ENCODE measurements around the gene THADA.

The THADA gene

DNA sequence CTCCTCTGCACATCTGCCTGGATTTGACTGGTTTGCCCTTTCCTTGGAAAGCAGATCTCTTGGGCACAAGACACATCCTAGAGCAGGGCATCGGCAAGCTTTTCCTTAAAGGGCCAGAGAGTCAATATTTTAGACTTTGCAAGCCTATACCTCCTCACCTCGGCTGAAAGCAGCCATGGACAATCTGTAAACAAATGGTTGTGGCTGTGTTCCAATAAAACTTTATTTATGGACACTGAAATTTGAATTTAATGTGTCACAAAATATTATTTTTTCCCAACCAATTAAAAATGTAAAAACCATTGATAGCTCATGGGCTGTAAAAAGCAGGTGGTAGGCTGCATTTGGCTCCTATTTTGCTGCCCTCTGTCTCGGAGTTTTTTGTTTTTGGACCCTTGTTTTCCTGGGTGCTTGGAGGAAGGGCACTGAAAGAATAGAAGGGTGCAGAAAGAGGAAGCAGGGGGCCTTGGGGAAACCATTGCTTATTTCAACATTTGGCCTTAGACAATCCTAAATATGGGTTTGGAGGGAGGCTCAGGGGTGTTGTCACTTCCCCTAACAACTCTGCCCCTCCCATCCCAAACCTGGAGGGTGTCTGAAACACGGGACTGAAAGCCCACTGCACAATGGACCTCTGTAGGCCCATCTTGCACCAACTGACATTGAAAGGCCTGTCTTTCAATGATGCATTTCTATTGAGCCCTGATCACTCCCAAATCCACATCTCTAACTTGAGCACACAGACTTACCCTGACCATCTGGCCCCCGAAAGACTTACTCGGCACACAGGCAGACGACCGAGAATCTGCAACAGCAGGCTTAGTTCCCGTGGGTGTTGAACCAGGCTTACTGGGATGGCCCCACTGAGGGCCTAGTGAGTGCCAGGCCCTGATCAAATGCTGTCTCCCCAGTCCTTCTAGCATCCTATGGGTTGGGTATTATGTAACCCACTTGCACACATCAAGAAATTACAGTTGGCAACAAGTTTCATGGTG lies 362.3 kb downstream of the THADA start:
- DNase-seq, result no peak

- DNase-seq, result no peak
These were observed 364.6 kb downstream of the THADA start for GRCh38 chr2:43230951-43231827.

DNA sequence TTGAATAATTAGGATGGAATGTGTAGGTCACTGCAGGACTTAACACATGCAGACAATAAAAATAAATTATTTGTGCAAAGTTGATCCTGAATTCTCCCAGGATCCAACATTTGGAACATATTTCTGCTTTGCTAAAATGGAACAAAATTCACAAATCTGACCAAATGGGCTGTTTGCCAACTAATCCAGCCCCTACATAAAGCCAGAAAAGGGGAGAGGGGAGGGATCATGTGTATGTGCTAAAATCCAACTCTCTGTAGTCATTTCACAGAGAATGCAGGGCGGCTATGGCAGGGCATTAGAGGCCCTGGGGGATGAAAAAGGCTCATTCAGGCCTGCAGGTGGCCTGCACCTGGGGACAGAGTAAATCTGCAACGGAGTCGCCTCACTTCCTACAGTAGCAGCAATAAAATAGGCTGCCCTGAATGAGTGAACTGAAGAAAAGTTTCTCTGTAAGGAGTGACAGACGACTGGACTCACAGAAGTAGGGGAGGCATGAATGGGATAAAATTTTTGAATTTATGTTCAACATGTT lies 365.4 kb downstream of the THADA start:
- peak; percentile 34 for DNase-seq

GRCh38 chr2:43228756-43229659 lies 366.8 kb downstream of the THADA start:
- peak; percentile 43 for DNase-seq

- no peak for DNase-seq
These were observed 367.5 kb downstream of the THADA start for GRCh38 chr2:43228321-43228751.

GRCh38 chr2:43227830-43228281 lies 368.0 kb downstream of the THADA start:
- no peak for DNase-seq

DNA sequence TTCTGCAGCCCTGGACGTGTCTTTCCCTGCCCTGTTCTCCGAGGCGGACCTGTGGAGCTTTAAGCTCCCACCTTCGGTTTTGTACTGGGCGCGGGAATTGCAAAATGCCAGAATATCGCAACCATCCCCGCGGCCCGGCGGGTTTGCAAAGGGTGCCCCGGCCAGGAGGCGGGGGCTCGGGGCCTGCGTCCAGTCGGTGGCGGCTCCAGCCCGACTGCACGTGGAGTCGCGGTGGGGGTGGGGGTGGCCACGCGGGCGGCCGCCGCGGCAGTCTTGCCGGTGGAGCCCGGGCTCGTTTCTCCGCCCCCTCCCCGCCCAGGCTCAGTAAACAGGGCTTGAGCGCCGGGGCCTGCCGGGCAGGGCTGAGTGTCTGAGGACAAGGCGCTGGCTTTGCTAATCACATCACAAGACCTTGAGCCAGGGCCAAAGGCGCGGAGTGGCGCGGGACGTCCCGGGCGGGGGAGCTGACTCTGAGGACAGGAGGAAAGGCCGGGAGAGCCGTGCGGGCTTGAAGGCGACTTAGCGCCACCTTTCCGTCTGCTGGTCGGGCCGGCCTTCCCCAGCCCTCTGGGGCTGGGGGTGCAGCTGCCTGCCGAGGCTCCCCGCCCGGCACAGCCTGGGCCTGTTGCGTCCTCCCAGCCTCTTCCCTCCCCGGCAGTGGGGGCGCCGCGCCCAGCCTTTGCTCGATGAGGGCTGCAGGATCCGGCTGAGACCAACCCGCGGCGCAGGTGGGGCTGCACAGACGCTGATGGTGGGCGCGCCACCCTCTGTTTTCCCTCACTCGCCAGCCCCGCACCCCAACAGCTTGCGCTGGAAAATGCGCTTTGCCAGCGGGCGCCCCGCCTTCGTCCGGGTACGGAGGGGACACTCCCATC lies 368.6 kb downstream of the THADA start:
- peak; percentile 66 for DNase-seq

- DNase-seq, result peak; percentile 98
These were observed 369.3 kb downstream of the THADA start, which contains the start of gene ZFP36L2 for GRCh38 chr2:43226558-43226954. TSS of gene ZFP36L2 (minus strand) at chr2:43226606. CDS start at chr2:43226315, 291 bp downstream.

DNA sequence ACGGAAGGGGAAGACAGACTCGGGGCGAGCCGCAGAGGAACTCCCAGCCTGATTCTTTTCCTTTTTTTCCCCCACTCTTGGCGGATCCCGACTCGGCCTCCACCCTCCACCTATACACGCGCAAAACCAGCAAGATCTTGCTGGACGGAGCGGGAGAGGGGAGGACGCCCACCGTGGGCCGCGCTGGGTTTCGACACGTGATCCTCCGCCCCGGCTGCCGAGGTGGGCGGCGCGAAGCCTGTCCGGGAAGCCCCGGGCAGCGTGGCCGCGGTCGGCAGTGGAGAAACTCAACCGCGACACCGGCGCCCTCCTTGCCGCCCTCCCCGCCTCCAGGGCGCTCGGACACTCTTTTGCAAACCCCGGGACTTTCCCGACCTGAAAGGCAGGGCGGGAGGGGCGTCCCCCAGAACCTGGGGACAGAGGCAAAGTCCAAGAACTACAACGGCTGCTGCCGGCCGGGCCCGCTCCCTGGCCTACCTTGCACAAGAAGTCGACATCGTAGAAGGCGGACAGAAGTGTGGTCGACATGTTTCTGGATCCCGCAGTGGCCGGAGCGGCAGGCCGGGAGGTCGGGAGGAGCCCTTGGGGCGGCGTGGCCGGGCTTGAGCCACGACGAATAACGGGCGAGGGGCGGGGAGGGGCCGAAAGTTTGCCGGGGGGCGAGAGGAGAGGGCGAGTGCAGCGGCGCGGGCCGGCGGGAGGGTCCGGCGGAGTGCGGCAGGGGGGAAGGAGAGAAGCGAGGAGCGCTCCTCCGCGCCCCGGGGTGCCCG lies 369.9 kb downstream of the THADA start:
- DNase-seq, result peak; percentile 70

DNA sequence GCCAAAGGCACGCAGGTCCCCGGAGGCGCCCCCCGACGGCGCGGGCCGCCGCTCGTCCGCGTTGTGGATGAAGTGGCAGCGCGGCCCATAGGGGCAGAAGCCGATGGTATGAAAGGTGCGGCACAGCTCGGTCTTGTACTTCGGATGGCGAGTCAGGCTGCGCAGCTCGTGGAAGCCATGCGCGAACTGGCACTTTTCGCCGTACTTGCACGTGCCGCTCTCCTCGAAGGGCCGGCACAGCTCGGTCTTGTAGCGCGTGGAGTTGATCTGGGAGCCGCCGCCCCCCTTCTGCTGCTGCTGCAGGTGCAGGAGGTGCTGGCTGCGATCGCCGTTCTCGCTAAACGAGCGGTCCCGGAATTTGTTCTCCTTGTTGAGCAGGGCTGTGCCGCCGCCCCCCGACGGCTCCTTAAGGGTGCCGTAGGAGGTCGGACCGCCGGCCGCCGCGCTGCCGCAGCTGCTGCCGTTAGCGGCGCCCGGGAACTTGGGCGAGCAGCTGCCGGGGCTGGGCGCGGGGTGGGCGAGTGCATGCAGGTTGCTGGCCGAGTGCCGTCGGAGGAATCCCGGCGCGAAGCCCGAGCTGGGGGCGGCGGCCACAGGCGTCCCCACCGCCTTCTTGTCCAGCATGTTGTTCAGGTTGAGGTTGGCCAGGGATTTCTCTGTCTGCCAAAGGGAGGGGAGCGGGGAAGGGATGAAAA lies 370.6 kb downstream of the THADA start:
- DNase-seq, result peak; percentile 68

GRCh38 chr2:43224571-43225092 lies 371.2 kb downstream of the THADA start:
- peak; percentile 39 for DNase-seq

- DNase-seq, result peak; percentile 84
These were observed 371.7 kb downstream of the THADA start for GRCh38 chr2:43224131-43224570.

DNA sequence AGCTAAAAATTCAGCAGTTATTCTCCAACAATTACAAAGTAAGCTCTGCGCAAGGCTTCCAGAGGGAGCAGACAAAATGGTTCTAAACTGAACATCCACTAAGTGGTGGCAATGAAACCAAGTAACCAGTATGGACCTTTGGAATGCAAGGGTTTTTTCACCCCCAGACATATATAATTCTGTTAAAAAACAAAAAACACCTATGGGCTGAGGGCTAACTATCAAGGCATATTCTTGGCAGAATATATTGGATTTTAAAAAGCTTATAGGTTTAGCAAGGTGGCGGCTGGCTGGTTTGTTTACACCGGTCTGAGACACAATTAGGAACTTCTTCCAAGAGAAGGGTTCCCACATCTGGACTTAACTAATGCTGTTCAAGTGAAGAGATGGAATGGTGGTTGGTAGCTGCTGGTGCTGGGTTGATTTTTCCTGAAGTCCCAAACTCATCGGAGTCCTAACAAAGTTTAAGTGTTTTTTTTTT lies 372.3 kb downstream of the THADA start:
- peak; percentile 58 for DNase-seq

DNA sequence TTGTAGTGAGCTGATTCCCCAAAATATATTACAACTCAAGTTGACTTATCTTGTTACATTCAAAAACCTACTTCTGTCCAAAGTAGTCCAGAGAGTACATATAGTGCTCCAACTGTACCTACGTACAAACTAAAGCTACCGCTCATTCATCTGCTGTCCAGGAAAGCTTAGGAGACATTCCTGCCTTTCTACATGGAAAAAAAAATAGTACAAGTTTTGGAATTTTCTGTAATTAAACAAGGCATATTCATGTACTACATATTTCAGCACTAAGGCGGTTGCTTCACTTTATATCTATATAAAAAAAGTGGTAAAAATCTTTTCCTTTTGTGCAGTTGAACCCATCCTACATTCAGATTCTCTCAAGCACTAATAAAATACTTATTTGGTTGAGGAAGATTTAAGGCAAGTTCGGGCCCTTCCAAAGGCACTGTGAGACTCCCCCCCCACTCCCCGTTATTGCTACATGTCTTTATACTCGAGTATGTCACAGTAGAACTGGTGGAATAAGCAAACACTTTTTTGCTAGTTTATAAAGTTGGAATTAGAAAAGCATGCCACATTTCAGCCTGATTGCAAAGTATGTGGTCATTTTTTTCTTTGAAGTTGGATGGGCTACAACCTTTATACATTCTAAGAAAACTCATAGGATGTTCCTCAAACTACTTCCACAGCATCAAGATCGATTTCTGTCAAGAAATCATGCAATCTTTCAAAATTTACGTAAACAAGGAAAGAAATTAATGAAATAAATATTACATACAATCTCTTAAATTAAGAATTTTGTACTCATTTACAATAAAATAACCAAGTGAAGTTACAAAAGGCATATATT lies 373.1 kb downstream of the THADA start:
- peak; percentile 23 for DNase-seq

GRCh38 chr2:43221763-43222474 lies 373.9 kb downstream of the THADA start:
- DNase-seq, result peak; percentile 96

GRCh38 chr2:43221124-43221762 lies 374.6 kb downstream of the THADA start:
- peak; percentile 96 for DNase-seq

- DNase-seq, result no peak
These were observed 375.1 kb downstream of the THADA start for GRCh38 chr2:43220760-43221123.
